HEK293 (cell line): ENCODE data around the gene TMEM255A.

Source experiments
- CTCF ChIA-PET: fragments of 350-600 bp; formaldehyde crosslinking; extraction: SDS; loops from one replicate; lab custom pipeline; 2021; ENCODE audit warnings: antibody characterized with exemption; lab: Yijun Ruan, JAX
- POLR2A ChIA-PET: fragments of 300-600 bp; formaldehyde crosslinking; extraction: SDS; loops from one replicate; lab custom pipeline; 2020; ENCODE audit warnings: antibody characterized with exemption, inconsistent platforms; lab: Yijun Ruan, JAX
- H3K27ac ChIP-seq: fragments of 200-500 bp; sonication (Bioruptor generic); 2 replicates; pipeline ENCODE4 v1.5.1; 2014; ENCODE audit warnings: low read depth, low read length, control low read depth, inconsistent platforms; ENCODE audit errors: extremely low read depth
- H3K36me3 ChIP-seq, 2 experiments: fragments of 200-500 bp in 1 of 2; sonication (Bioruptor generic) in 1 of 2; 1 replicate in 1 of 2; 2 replicates in 1 of 2; pipeline ENCODE4 v1.5.1; 2014 to 2017; ENCODE audit warnings: inconsistent platforms in 2 of 2, low read length in 2 of 2; ENCODE audit not compliant: control insufficient read depth in 2 of 2, insufficient read depth in 1 of 2
- H3K4me1 ChIP-seq: fragments of 200-500 bp; sonication (Bioruptor generic); 2 replicates; pipeline ENCODE4 v1.5.1; 2014; ENCODE audit warnings: mild to moderate bottlenecking, low read length, inconsistent platforms; ENCODE audit not compliant: control insufficient read depth, insufficient read depth
- H3K4me3 ChIP-seq: 2 replicates; pipeline ENCODE4 v1.5.1; 2011; ENCODE audit warnings: low read depth, mild to moderate bottlenecking, control low read depth, low read length, moderate library complexity
- H3K9me3 ChIP-seq: fragments of 200-500 bp; sonication (Bioruptor generic); 2 replicates; pipeline ENCODE4 v1.5.1; 2014; ENCODE audit warnings: low read depth, low read length, inconsistent platforms; ENCODE audit not compliant: control insufficient read depth, insufficient read depth
- ATF2 ChIP-seq: fragments of 450-650 bp; formaldehyde crosslinking; IDR thresholded peaks from 2 replicates; pipeline ENCODE4 v1.5.1; 2016; ENCODE audit warnings: missing biosample characterization, missing genetic modification characterization, low read depth
- GLI4 ChIP-seq: fragments of 450-650 bp; formaldehyde crosslinking; IDR thresholded peaks from 2 replicates; pipeline ENCODE4 v1.5.1; 2016; ENCODE audit warnings: missing biosample characterization, missing genetic modification characterization
- HOXC10 ChIP-seq: sonication (generic); formaldehyde crosslinking; IDR thresholded peaks from 2 replicates; pipeline ENCODE4 v1.8.1; 2023; ENCODE audit warnings: mild to moderate bottlenecking, missing genetic modification reagents
- KLF1 ChIP-seq: fragments of 450-650 bp; formaldehyde crosslinking; IDR thresholded peaks from 2 replicates; pipeline ENCODE4 v1.5.1; 2016; ENCODE audit warnings: missing biosample characterization, missing genetic modification characterization
- KLF7 ChIP-seq: fragments of 450-650 bp; formaldehyde crosslinking; IDR thresholded peaks from 2 replicates; pipeline ENCODE4 v1.5.1; 2016; ENCODE audit warnings: missing biosample characterization, missing genetic modification characterization, borderline replicate concordance
- YY1 ChIP-seq: fragments of 450-650 bp; formaldehyde crosslinking; IDR thresholded peaks from 2 replicates; pipeline ENCODE4 v1.5.1; 2018; ENCODE audit warnings: missing biosample characterization, missing genetic modification characterization
- ZIC2 ChIP-seq: fragments of 450-650 bp; formaldehyde crosslinking; IDR thresholded peaks from 2 replicates; pipeline ENCODE4 v1.5.1; 2016; ENCODE audit warnings: missing biosample characterization, missing genetic modification characterization
- ZNF112 ChIP-seq: fragments of 450-650 bp; formaldehyde crosslinking; IDR thresholded peaks from 2 replicates; pipeline ENCODE4 v1.5.0; 2017; ENCODE audit warnings: missing biosample characterization, missing genetic modification characterization
- ZNF18 ChIP-seq: fragments of 450-650 bp; formaldehyde crosslinking; IDR thresholded peaks from 2 replicates; pipeline ENCODE4 v1.5.1; 2016; ENCODE audit warnings: missing biosample characterization, missing genetic modification characterization
- ZNF248 ChIP-seq: fragments of 450-650 bp; formaldehyde crosslinking; IDR thresholded peaks from 2 replicates; pipeline ENCODE4 v1.5.1; 2017; ENCODE audit warnings: missing biosample characterization, missing genetic modification characterization
- ZNF280C ChIP-seq: fragments of 450-650 bp; formaldehyde crosslinking; IDR thresholded peaks from 2 replicates; pipeline ENCODE4 v1.5.1; 2016; ENCODE audit warnings: missing biosample characterization, missing genetic modification characterization
- ZNF302 ChIP-seq: fragments of 450-650 bp; formaldehyde crosslinking; IDR thresholded peaks from 2 replicates; pipeline ENCODE4 v1.5.1; 2016; ENCODE audit warnings: missing biosample characterization, missing genetic modification characterization, low read depth
- ZNF426 ChIP-seq: fragments of 450-650 bp; formaldehyde crosslinking; IDR thresholded peaks from 2 replicates; pipeline ENCODE4 v1.5.1; 2017; ENCODE audit warnings: missing biosample characterization, missing genetic modification characterization, mild to moderate bottlenecking, inconsistent platforms, moderate library complexity
- ZNF560 ChIP-seq: fragments of 450-650 bp; formaldehyde crosslinking; IDR thresholded peaks from 2 replicates; pipeline ENCODE4 v1.5.1; 2017; ENCODE audit warnings: missing biosample characterization, missing genetic modification characterization, borderline replicate concordance
- ZNF626 ChIP-seq: fragments of 450-650 bp; sonication (Bioruptor Pico); formaldehyde crosslinking; IDR thresholded peaks from 2 replicates; pipeline ENCODE4 v1.5.1; 2018; ENCODE audit warnings: missing biosample characterization, missing genetic modification characterization, inconsistent platforms
- ZNF639 ChIP-seq: fragments of 450-650 bp; formaldehyde crosslinking; IDR thresholded peaks from 2 replicates; pipeline ENCODE4 v1.5.1; 2016; ENCODE audit warnings: missing biosample characterization, missing genetic modification characterization
- ZNF658 ChIP-seq: fragments of 450-650 bp; formaldehyde crosslinking; IDR thresholded peaks from 2 replicates; pipeline ENCODE4; 2016; ENCODE audit warnings: missing biosample characterization, missing genetic modification characterization
- ZNF677 ChIP-seq: fragments of 450-650 bp; IDR thresholded peaks from 2 replicates; pipeline ENCODE4 v1.5.0; 2018; ENCODE audit warnings: missing biosample characterization, mild to moderate bottlenecking, missing genetic modification characterization, moderate library complexity
- ZNF785 ChIP-seq: fragments of 450-650 bp; formaldehyde crosslinking; IDR thresholded peaks from 2 replicates; pipeline ENCODE4 v1.5.1; 2016; ENCODE audit warnings: missing biosample characterization, missing genetic modification characterization
- ZNF791 ChIP-seq: fragments of 450-650 bp; formaldehyde crosslinking; IDR thresholded peaks from 2 replicates; pipeline ENCODE4 v1.5.1; 2016; ENCODE audit warnings: missing biosample characterization, missing genetic modification characterization
- TF ChIP-seq, protein P1 (sequence below): fragments of 450-650 bp; IDR thresholded peaks from 2 replicates; pipeline ENCODE4 v1.5.1; 2018; ENCODE audit warnings: missing biosample characterization, mild to moderate bottlenecking, missing genetic modification characterization

The TMEM255A gene

GRCh38 chrX:120271218-120271617, 40.0 kb downstream of the TMEM255A start:
- H3K27ac ChIP-seq, result no peak overlapping the region
- CTCF ChIA-PET, result no interaction called here

GRCh38 chrX:120270567-120270966, 40.7 kb downstream of the TMEM255A start:
- POLR2A ChIA-PET, result interaction anchor here (0.6 kb wide), 1 partner anchor 22 kb away, joined by 5 read pairs; no protein-coding TSS in a partner anchor
- H3K4me3 ChIP-seq, result no peak overlapping the region
- H3K36me3 ChIP-seq, result peaks cover 0 to 3% of the 10 kb centered on the region in 2 experiments; a peak in 1 of 3 replicates
- H3K9me3 ChIP-seq, result no peaks in the 10 kb centered on the region
- no peak overlapping the region for H3K27ac ChIP-seq
- CTCF ChIA-PET, result no interaction called here
- TF ChIP-seq, protein P1, sequence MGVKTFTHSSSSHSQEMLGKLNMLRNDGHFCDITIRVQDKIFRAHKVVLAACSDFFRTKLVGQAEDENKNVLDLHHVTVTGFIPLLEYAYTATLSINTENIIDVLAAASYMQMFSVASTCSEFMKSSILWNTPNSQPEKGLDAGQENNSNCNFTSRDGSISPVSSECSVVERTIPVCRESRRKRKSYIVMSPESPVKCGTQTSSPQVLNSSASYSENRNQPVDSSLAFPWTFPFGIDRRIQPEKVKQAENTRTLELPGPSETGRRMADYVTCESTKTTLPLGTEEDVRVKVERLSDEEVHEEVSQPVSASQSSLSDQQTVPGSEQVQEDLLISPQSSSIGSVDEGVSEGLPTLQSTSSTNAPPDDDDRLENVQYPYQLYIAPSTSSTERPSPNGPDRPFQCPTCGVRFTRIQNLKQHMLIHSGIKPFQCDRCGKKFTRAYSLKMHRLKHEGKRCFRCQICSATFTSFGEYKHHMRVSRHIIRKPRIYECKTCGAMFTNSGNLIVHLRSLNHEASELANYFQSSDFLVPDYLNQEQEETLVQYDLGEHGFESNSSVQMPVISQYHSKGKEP, result no peak
- no peak for TF ChIP-seq HOXC10 (CRISPR knock-in tag)
- no peak for TF ChIP-seq ZNF112 (tag by site-specific recombination)
- TF ChIP-seq ZNF658 (tag by site-specific recombination), result no peak
- TF ChIP-seq, all 188 proteins: peak for 0
- H3K4me1 ChIP-seq, result no peaks in the 10 kb centered on the region

More at GRCh38 chrX:120271218-120271617, 40.0 kb downstream of the TMEM255A start:
- peaks cover 0 to 3% of the 10 kb centered on the region in 2 experiments; a peak in 1 of 3 replicates for H3K36me3 ChIP-seq
- TF ChIP-seq ZIC2 (tag by site-specific recombination) (no peak), ZNF785 (tag by site-specific recombination) (no peak), ZNF280C (tag by site-specific recombination) (no peak), KLF1 (tag by site-specific recombination) (no peak), KLF7 (tag by site-specific recombination) (no peak), YY1 (no peak), GLI4 (tag by site-specific recombination) (no peak), ZNF302 (tag by site-specific recombination) (no peak), ZNF639 (tag by site-specific recombination) (no peak), ZNF626 (tag by site-specific recombination) (no peak), ZNF677 (no peak), ZNF18 (tag by site-specific recombination) (no peak), ZNF560 (no peak), ZNF658 (tag by site-specific recombination) (no peak), ZNF248 (tag by site-specific recombination) (no peak), ZNF426 (tag by site-specific recombination) (no peak), ZNF791 (tag by site-specific recombination) (no peak), ATF2 (tag by site-specific recombination) (no peak)
- TF ChIP-seq, all 188 proteins: peak for 0
- Histone ChIP-seq H3K4me3 (no peak overlapping the region), H3K4me1 (no peaks in the 10 kb centered on the region), H3K9me3 (no peaks in the 10 kb centered on the region)
- POLR2A ChIA-PET, result no interaction called here
